Left ventricle myocardium inferior (tissue), 1 donor: ENCODE measurements around the gene LCN15. TPM values are rescaled to one million over a fixed set of nuclear protein-coding genes. Genes with fewer than 3 reads are reported as not detected.
A peak's percentile ranks its signal among the peaks of the same experiment; 100 is the strongest.

Experiments used
- DNase-seq: peaks from one replicate; pipeline ENCODE4 v3.0.0-alpha.2; 2020
- H3K27ac ChIP-seq: fragments of 200-600 bp; replicated peaks from 2 replicates; pipeline ENCODE4 v1.8.0; 2021
- H3K27me3 ChIP-seq: fragments of 200-600 bp; 2 replicates; pipeline ENCODE4 v1.8.0; 2021; ENCODE audit warnings: low read depth
- H3K36me3 ChIP-seq: fragments of 200-600 bp; 2 replicates; pipeline ENCODE4 v1.8.0; 2021
- H3K4me1 ChIP-seq: fragments of 200-600 bp; 2 replicates; pipeline ENCODE4 v1.8.0; 2021
- H3K4me3 ChIP-seq: fragments of 200-600 bp; 2 replicates; pipeline ENCODE4 v1.8.0; 2021; ENCODE audit warnings: mild to moderate bottlenecking, moderate library complexity
- H3K9me3 ChIP-seq: fragments of 200-600 bp; replicated peaks from 2 replicates; pipeline ENCODE4 v1.8.0; 2021
- CTCF ChIP-seq: fragments of 200-600 bp; IDR thresholded peaks from 2 replicates; pipeline ENCODE4 v1.8.0; 2021; ENCODE audit warnings: antibody characterized with exemption, mild to moderate bottlenecking, borderline replicate concordance
- intact Hi-C: fragments of 100-400 bp; cut with micrococcal nuclease; formaldehyde crosslinking; loops from one replicate; pipeline ENCODE4 v1.11.0; 2022
- total RNA-seq: library from RNA; stranded (reverse); fragmentation: NEBNext Ultra II Directional; extraction: Animal tissue kit (Norgen Biotek cat#: 25700); gene quantifications from one replicate; pipeline ENCODE4 v1.2.1, GENCODE V29; 2021
- donor health status: DM: no; HTN: yes; CAD: no; lungs with severe emphysema.

Gene LCN15
- total RNA-seq, 1 donor from 2014 or later, result 0.41 TPM

GRCh38 chr9:136728080-136728547 is 36.2 kb downstream of the LCN15 start:
- Histone ChIP-seq H3K9me3 (no peaks in the 10 kb centered on the region), H3K4me3 (peak overlapping the region; percentile 85), H3K27me3 (no peaks in the 10 kb centered on the region), H3K36me3 (peaks cover 38% of the 10 kb centered on the region), H3K4me1 (peaks cover 65% of the 10 kb centered on the region), H3K27ac (peak overlapping the region; percentile 87)
- intact Hi-C loops, result no loop called here
- peak; percentile 94 for DNase-seq
- peak; percentile 92 for TF ChIP-seq CTCF

GRCh38 chr9:136726631-136727191 is 37.6 kb downstream of the LCN15 start:
- DNase-seq, result no peak
- H3K36me3 ChIP-seq, result peaks cover 52% of the 10 kb centered on the region
- H3K27me3 ChIP-seq, result no peaks in the 10 kb centered on the region
- H3K27ac ChIP-seq, result peak overlapping the region; percentile 87
- intact Hi-C loops, result no loop called here
- H3K4me1 ChIP-seq, result peaks cover 79% of the 10 kb centered on the region
- H3K9me3 ChIP-seq, result no peaks in the 10 kb centered on the region
- peak overlapping the region; percentile 85 for H3K4me3 ChIP-seq
- TF ChIP-seq CTCF, result peak; percentile 54

DNA sequence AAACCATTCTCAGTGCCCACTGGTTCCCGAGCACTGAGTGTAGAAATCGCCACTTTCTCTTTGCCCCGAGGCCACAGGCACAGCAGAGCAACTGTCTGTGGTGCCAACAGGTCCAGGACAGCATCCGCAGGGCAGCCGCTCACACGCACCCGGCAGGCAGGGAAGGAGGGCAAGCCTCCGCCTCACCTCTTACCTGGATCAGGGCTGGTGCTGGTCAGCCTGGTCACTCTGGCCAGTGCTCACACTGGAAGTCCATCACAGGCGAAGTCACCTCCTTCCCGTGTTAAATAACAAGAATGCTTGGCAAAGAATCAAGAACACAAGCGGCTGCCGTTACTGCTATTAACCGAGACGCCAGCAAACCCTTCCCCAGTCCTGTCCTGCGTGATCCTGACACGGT is 38.2 kb downstream of the LCN15 start:
- TF ChIP-seq CTCF, result no peak
- intact Hi-C loops, result no loop called here
- Histone ChIP-seq H3K36me3 (peaks cover 54% of the 10 kb centered on the region), H3K9me3 (no peaks in the 10 kb centered on the region), H3K4me3 (peak overlapping the region; percentile 85), H3K27me3 (no peaks in the 10 kb centered on the region), H3K4me1 (peaks cover 85% of the 10 kb centered on the region), H3K27ac (peak overlapping the region; percentile 87)
- DNase-seq, result no peak

DNA sequence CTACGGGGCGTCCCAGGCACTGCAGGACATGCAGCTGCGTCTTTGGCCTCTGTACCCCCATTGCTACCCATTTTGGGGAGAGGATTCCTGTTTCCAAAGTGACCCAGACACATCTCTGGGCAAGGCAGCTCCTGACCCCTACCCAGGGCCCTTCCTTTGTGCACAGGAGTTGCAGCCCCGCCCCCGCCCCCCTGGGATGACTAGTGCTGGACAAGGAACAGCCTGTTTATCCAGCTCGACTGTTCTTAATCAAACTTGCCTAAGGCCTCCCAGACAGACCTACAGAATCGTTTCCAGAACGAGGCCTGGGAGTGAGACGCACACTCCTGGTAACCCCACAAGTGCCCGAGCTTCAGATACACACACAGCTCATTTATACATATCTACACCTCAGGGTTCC is 38.7 kb downstream of the LCN15 start:
- intact Hi-C loops, result no loop called here
- H3K36me3 ChIP-seq, result peaks cover 54% of the 10 kb centered on the region
- peaks cover 90% of the 10 kb centered on the region for H3K4me1 ChIP-seq
- DNase-seq, result no peak
- no peak for TF ChIP-seq CTCF
- no peaks in the 10 kb centered on the region for H3K27me3 ChIP-seq
- H3K27ac ChIP-seq, result peak overlapping the region; percentile 87
- no peaks in the 10 kb centered on the region for H3K9me3 ChIP-seq
- H3K4me3 ChIP-seq, result peak overlapping the region; percentile 85

DNA sequence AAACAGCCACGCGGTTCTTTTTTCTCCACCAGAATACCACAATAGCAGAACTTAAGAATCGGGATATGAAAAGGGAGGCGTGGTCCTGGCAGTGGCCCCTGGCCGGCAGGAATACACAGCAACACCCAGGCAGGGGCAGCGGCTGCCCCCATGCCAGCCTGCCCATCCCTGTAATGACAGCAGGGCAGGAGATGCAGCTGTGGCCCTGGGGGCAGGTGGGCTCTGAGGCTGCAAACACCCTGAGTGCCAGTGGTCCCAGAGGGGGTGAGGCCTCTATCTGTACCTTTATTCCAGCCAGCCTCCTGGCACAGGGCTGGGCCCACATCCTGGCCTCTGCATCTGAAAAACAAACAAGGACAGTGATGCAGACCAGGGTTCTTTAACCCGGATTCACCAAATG is 39.5 kb downstream of the LCN15 start:
- H3K4me3 ChIP-seq, result peak overlapping the region; percentile 85
- H3K36me3 ChIP-seq, result peaks cover 54% of the 10 kb centered on the region
- H3K4me1 ChIP-seq, result peaks cover 98% of the 10 kb centered on the region
- TF ChIP-seq CTCF, result no peak
- no peak overlapping the region for H3K27ac ChIP-seq
- intact Hi-C loops, result no loop called here
- H3K9me3 ChIP-seq, result no peaks in the 10 kb centered on the region
- H3K27me3 ChIP-seq, result no peaks in the 10 kb centered on the region
- DNase-seq, result no peak
